Measurements from ENCODE around the gene RFX1. TPM values are rescaled to one million over a fixed set of nuclear protein-coding genes. Genes with fewer than 3 reads are reported as not detected.

Gene RFX1
- total RNA-seq, 2 donors from 2014 or later, result 9.2 to 12.7 TPM

GRCh38 chr19:13913352-13913751 lies 92.8 kb downstream of the RFX1 start:
- no peak for DNase-seq (ENCODE audit: low spot score)
- peaks cover 2 to 4% of the 10 kb centered on the region in 2 donors for H3K36me3 ChIP-seq
- H3K4me3 ChIP-seq, result no peak overlapping the region
- no peaks in the 10 kb centered on the region for H3K4me1 ChIP-seq (replicated peaks)
- H3K27ac ChIP-seq, result no peak overlapping the region
- intact Hi-C loops (cut with DNase I), result no loop called here
- H3K9me3 ChIP-seq, result no peaks in the 10 kb centered on the region
- no peaks in the 10 kb centered on the region for H3K27me3 ChIP-seq (replicated peaks; ENCODE audit: insufficient read depth)
- WGBS, result 93% methylated on average over 17 of the region's 17 CpGs
- TF ChIP-seq, protein P1, sequence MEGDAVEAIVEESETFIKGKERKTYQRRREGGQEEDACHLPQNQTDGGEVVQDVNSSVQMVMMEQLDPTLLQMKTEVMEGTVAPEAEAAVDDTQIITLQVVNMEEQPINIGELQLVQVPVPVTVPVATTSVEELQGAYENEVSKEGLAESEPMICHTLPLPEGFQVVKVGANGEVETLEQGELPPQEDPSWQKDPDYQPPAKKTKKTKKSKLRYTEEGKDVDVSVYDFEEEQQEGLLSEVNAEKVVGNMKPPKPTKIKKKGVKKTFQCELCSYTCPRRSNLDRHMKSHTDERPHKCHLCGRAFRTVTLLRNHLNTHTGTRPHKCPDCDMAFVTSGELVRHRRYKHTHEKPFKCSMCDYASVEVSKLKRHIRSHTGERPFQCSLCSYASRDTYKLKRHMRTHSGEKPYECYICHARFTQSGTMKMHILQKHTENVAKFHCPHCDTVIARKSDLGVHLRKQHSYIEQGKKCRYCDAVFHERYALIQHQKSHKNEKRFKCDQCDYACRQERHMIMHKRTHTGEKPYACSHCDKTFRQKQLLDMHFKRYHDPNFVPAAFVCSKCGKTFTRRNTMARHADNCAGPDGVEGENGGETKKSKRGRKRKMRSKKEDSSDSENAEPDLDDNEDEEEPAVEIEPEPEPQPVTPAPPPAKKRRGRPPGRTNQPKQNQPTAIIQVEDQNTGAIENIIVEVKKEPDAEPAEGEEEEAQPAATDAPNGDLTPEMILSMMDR (IDR thresholded peaks at IDR 0.05), result no peak
- TF ChIP-seq POLR2AphosphoS5 (IDR thresholded peaks at IDR 0.05), result no peak
- TF ChIP-seq POLR2A (IDR thresholded peaks at IDR 0.05), result no peak

Other genes with a start within 250 kb of the RFX1 start
- gene MRI1, start 241.8 kb downstream of the RFX1 start, total RNA-seq, result 10 to 100 TPM; 62.7 to 64.5 TPM
- 100 to 1,000 TPM; 151 to 193 TPM for gene C19orf53, start 231.9 kb downstream of the RFX1 start, total RNA-seq
- 10 to 100 TPM in 1 of 2 donors, 1 to 10 TPM in 1; 9.7 to 14.2 TPM for gene ZSWIM4, start 210.9 kb downstream of the RFX1 start, total RNA-seq
- gene NANOS3, start 129.2 kb downstream of the RFX1 start, total RNA-seq, result 1 to 10 TPM in 1 of 2 donors, not detected in 1; 1.5 TPM
- 10 to 100 TPM in 1 of 2 donors, 1 to 10 TPM in 1; 2.0 to 12.6 TPM for gene BRME1, start 100.2 kb downstream of the RFX1 start, total RNA-seq
- 10 to 100 TPM; 40.9 to 64.8 TPM for gene CC2D1A, start 100.1 kb downstream of the RFX1 start, total RNA-seq
- gene PODNL1, start 67.9 kb downstream of the RFX1 start, total RNA-seq, result 1 to 10 TPM in 1 of 2 donors, under 1 TPM in 1; 0.50 to 9.1 TPM
- gene DCAF15, start 53.8 kb downstream of the RFX1 start, total RNA-seq, result 10 to 100 TPM; 18.6 to 47.4 TPM
- gene RLN3, start 21.8 kb upstream of the RFX1 start, total RNA-seq, result not detected
- 1 to 10 TPM; 4.7 to 8.3 TPM for gene IL27RA, start 25.4 kb upstream of the RFX1 start, total RNA-seq
- gene PALM3, start 55.8 kb upstream of the RFX1 start, total RNA-seq, result 10 to 100 TPM in 1 of 2 donors, 1 to 10 TPM in 1; 1.8 to 16.1 TPM
- gene MISP3, start 66.5 kb upstream of the RFX1 start, total RNA-seq, result 10 to 100 TPM; 12.4 to 17.2 TPM
- gene C19orf67, start 79.5 kb upstream of the RFX1 start, total RNA-seq, result under 1 TPM in 1 of 2 donors, not detected in 1; 0.97 TPM
- gene SAMD1, start 84.4 kb upstream of the RFX1 start, total RNA-seq, result 10 to 100 TPM; 25.4 to 48.2 TPM
- gene PRKACA, start 111.4 kb upstream of the RFX1 start, total RNA-seq, result 100 to 1,000 TPM in 1 of 2 donors, 10 to 100 TPM in 1; 34.8 to 106 TPM
- 10 to 100 TPM in 1 of 2 donors, 1 to 10 TPM in 1; 5.1 to 19.7 TPM for gene ASF1B, start 130.3 kb upstream of the RFX1 start, total RNA-seq
- gene ADGRL1, start 199.8 kb upstream of the RFX1 start, total RNA-seq, result 10 to 100 TPM; 13.0 to 44.1 TPM